ENCODE data around the gene BNIP3. TPM values are rescaled to one million over a fixed set of nuclear protein-coding genes. Genes with fewer than 3 reads are reported as not detected.
A peak's percentile ranks its signal among the peaks of the same experiment; 100 is the strongest.

Gene BNIP3
- total RNA-seq, 1 donor from 2014 or later: 112 TPM

DNA sequence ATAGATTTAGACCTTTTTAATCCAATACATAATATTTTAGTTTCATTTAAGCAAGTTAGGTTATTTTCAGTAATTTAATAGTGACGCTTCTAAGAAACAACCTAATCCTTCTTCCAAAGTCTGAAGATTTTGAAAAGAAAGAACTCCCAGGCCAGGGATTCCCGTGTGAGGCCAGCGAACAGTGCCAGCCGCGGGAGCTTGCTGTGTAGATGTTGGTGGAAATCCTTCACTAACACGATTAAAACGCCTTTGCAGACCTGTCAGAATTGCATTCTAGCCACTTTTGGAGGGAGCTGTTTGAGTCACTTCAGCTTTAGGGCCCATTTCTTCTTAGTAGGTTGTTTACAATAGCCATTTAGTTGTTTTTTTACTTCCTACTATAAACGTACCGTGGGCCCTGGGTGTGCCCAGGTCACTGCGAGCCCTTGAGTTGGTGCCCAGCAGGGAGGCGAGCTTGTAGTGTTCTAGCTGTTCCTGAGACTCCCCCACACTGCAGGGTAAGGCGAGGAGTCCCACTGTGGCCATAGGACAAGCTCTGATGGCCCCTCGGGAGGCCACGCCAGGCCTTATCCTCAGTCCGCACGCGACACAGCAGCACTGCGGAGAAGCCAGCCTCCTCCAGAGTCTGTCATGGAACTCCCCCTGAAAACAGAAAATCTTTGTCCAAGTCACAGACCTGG is 48.6 kb downstream of the BNIP3 start:
- Mint-ChIP-seq H3K4me1 (ENCODE audit: low read depth, unreplicated experiment) (peaks cover 38% of the 10 kb centered on the region), H3K27ac (ENCODE audit: unreplicated experiment) (no peak overlapping the region), H3K9me3 (ENCODE audit: unreplicated experiment) (peaks cover 2% of the 10 kb centered on the region), H3K27me3 (ENCODE audit: low read depth, unreplicated experiment) (no peaks in the 10 kb centered on the region), H3K4me3 (ENCODE audit: unreplicated experiment) (no peak overlapping the region), H3K36me3 (ENCODE audit: low read depth, unreplicated experiment) (peaks cover 11% of the 10 kb centered on the region)
- Histone ChIP-seq H3K36me3 (ENCODE audit: insufficient read depth, low read length) (peaks cover 3% of the 10 kb centered on the region), H4K20me1 (ENCODE audit: insufficient read depth, low read length) (peaks cover 79% of the 10 kb centered on the region), H3K27ac (ENCODE audit: low read depth, low read length) (peak overlapping the region; percentile 7), H3K4me3 (ENCODE audit: insufficient read depth, low read depth, low read length) (no peak overlapping the region), H3K4me1 (ENCODE audit: insufficient read depth, low read length) (peaks cover 14% of the 10 kb centered on the region), H3K9me3 (ENCODE audit: insufficient read depth, low read depth, low read length) (no peaks in the 10 kb centered on the region), H3K9ac (ENCODE audit: low read length) (no peak overlapping the region), H3K79me2 (ENCODE audit: insufficient read depth, low read length) (peaks cover 98% of the 10 kb centered on the region), H3K27me3 (ENCODE audit: insufficient read depth, low read length) (no peaks in the 10 kb centered on the region), H3K4me2 (ENCODE audit: low read length) (no peak overlapping the region), H2AFZ (ENCODE audit: low read depth, low read length) (no peak overlapping the region)
- FAIRE-seq: no peak
- DNase-seq (ENCODE audit: low read depth): no peak
- TF ChIP-seq CTCF (IDR thresholded peaks at IDR 0.05; ENCODE audit: insufficient read depth, low read depth, low read length): no peak
- no peak for TF ChIP-seq EZH2 (IDR thresholded peaks at IDR 0.05; ENCODE audit: insufficient read depth, low read length)

DNA sequence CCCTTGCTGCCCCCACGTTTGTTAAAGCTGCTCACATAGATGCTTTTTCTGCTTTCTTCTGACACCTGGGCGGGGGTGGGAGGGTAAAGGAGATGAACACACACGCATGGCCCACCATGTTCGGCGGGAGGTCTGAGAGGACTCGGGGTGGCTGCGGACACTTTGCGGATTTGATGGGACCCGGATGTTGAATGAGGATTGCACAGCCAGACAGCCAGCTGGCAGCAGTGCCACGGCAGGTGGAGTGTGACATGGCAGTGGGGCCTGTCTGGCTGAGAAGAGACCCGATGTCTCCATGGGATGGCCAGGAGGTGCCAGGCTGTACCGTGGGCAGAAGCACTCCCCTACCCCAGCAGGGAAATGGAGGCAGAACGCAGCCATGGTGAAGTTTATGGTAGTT is 49.7 kb downstream of the BNIP3 start:
- peaks cover 99% of the 10 kb centered on the region for H3K79me2 ChIP-seq (ENCODE audit: insufficient read depth, low read length)
- no peaks in the 10 kb centered on the region for H3K27me3 ChIP-seq (ENCODE audit: insufficient read depth, low read length)
- FAIRE-seq (no peak), DNase-seq (ENCODE audit: low read depth) (no peak)
- H3K36me3 ChIP-seq (ENCODE audit: insufficient read depth, low read length): peaks cover 3% of the 10 kb centered on the region
- Mint-ChIP-seq H3K4me1 (ENCODE audit: low read depth, unreplicated experiment) (peaks cover 39% of the 10 kb centered on the region), H3K36me3 (ENCODE audit: low read depth, unreplicated experiment) (peaks cover 9% of the 10 kb centered on the region), H3K9me3 (ENCODE audit: unreplicated experiment) (peaks cover 2% of the 10 kb centered on the region), H3K4me3 (ENCODE audit: unreplicated experiment) (no peak overlapping the region), H3K27ac (ENCODE audit: unreplicated experiment) (no peak overlapping the region), H3K27me3 (ENCODE audit: low read depth, unreplicated experiment) (no peaks in the 10 kb centered on the region)
- H3K4me2 ChIP-seq (ENCODE audit: low read length): no peak overlapping the region
- H4K20me1 ChIP-seq (ENCODE audit: insufficient read depth, low read length): peaks cover 85% of the 10 kb centered on the region
- H2AFZ ChIP-seq (ENCODE audit: low read depth, low read length): no peak overlapping the region
- no peaks in the 10 kb centered on the region for H3K9me3 ChIP-seq (ENCODE audit: insufficient read depth, low read depth, low read length)
- H3K9ac ChIP-seq (ENCODE audit: low read length): no peak overlapping the region
- TF ChIP-seq CTCF (IDR thresholded peaks at IDR 0.05; ENCODE audit: insufficient read depth, low read depth, low read length) (no peak), EZH2 (IDR thresholded peaks at IDR 0.05; ENCODE audit: insufficient read depth, low read length) (no peak)
- peaks cover 18% of the 10 kb centered on the region for H3K4me1 ChIP-seq (ENCODE audit: insufficient read depth, low read length)
- no peak overlapping the region for H3K4me3 ChIP-seq (ENCODE audit: insufficient read depth, low read depth, low read length)
- H3K27ac ChIP-seq (ENCODE audit: low read depth, low read length): no peak overlapping the region

All from astrocyte (in vitro differentiated cells and primary cell).